ENCODE data around the gene CEND1. TPM values are rescaled to one million over a fixed set of nuclear protein-coding genes. Genes with fewer than 3 reads are reported as not detected.

The CEND1 gene
- total RNA-seq, 4 donors from 2014 or later: 0.17 to 2.9 (median 0.58) TPM

DNA sequence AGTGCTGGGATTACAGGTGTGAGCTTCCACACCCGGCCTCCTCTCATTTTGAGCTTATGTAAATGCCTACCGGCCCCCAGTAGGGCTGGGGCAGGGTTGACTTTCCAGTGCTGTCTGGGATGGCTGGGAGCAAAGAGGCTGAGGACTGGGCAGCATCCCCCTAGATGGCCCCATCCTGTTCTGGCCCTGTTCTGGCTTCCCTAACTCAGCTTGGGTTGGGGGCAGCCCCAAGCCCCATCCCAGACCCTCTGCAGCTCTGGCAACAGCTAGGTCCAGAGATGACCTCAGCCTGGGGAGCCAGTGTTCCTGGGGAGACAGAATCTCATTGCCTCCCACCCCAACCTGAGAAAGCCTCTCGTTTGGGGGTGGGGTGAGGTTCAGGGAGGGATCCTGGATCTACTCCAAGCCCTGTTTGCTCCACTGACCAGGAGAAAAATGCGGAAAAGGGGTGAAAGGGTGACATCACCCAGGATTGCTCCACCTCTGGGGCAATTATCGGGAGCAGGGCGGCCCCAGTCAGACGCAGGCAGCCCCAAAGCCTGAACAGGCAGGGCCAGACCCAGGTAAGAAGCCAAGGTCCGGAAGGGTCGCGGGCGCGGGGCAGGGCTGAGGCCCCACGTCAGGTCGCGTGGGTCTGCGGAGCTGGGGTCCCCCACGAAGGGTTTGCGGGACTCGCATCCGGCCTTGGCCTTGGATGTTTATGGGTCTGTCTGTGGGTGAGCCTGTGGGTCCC is 28.7 kb upstream of the CEND1 start, which contains the start of gene PNPLA2:
Gene PNPLA2, plus strand, starts transcription at position 519 of the 733 bp plus-strand sequence. CDS start 805 bp downstream, outside the sequence.
- no CpG with 5 or more reads among the region's 20 CpGs for WGBS, 2 donors (ENCODE audit: low coverage in 1 of 2)
- TF ChIP-seq POLR2AphosphoS5 (IDR thresholded peaks at IDR 0.05) (peak; percentile 18), CTCF (IDR thresholded peaks at IDR 0.05) (no peak), POLR2A (IDR thresholded peaks at IDR 0.05) (no peak), EP300 (IDR thresholded peaks at IDR 0.05) (no peak)
- peak; percentile 26 for ATAC-seq
- H3K36me3 ChIP-seq: peaks cover 0 to 34% of the 10 kb centered on the region in 2 donors
- H3K27ac ChIP-seq: peak within 1 kb of the TSS; percentile 75 to 100 (median 94)
- no peaks in the 10 kb centered on the region for H3K27me3 ChIP-seq
- no peaks in the 10 kb centered on the region for H3K9me3 ChIP-seq
- H3K4me3 ChIP-seq: peak within 1 kb of the TSS; percentile 63 to 99
- H3K4me1 ChIP-seq: peaks cover 0 to 35% (median 18%) of the 10 kb centered on the region in 3 donors

GRCh38 chr11:816433-816779 is 26.5 kb upstream of the CEND1 start:
- H3K4me3 ChIP-seq: no peak overlapping the region
- peaks cover 0 to 35% (median 17%) of the 10 kb centered on the region in 3 donors for H3K4me1 ChIP-seq
- H3K27ac ChIP-seq: no peak overlapping the region
- no peak for TF ChIP-seq CTCF (IDR thresholded peaks at IDR 0.05)
- no peak for TF ChIP-seq POLR2A (IDR thresholded peaks at IDR 0.05)
- TF ChIP-seq EP300 (IDR thresholded peaks at IDR 0.05): no peak
- no peak for TF ChIP-seq POLR2AphosphoS5 (IDR thresholded peaks at IDR 0.05)
- H3K36me3 ChIP-seq: peaks cover 0 to 34% of the 10 kb centered on the region in 2 donors
- ATAC-seq: no peak
- 68 to 81% methylated on average over 8 to 10 of the region's 11 CpGs for WGBS, 2 donors (ENCODE audit: low coverage in 1 of 2)
- no peaks in the 10 kb centered on the region for H3K27me3 ChIP-seq
- no peaks in the 10 kb centered on the region for H3K9me3 ChIP-seq

GRCh38 chr11:815675-816432 is 26.0 kb upstream of the CEND1 start:
- Histone ChIP-seq H3K9me3 (no peaks in the 10 kb centered on the region), H3K36me3 (peaks cover 0 to 37% of the 10 kb centered on the region in 2 donors), H3K27me3 (no peaks in the 10 kb centered on the region), H3K4me1 (peaks cover 0 to 35% (median 17%) of the 10 kb centered on the region in 3 donors), H3K4me3 (no peak overlapping the region), H3K27ac (no peak overlapping the region)
- no peak for ATAC-seq
- TF ChIP-seq EP300 (IDR thresholded peaks at IDR 0.05) (no peak), POLR2A (IDR thresholded peaks at IDR 0.05) (no peak), CTCF (IDR thresholded peaks at IDR 0.05) (no peak), POLR2AphosphoS5 (IDR thresholded peaks at IDR 0.05) (no peak)
- WGBS, 2 donors (ENCODE audit: low coverage in 1 of 2): 79 to 88% methylated on average over 1 to 3 of the region's 11 CpGs

GRCh38 chr11:813456-814096 is 23.7 kb upstream of the CEND1 start:
- no peak for ATAC-seq
- no peak for TF ChIP-seq POLR2AphosphoS5 (IDR thresholded peaks at IDR 0.05)
- no peak for TF ChIP-seq EP300 (IDR thresholded peaks at IDR 0.05)
- no peak for TF ChIP-seq CTCF (IDR thresholded peaks at IDR 0.05)
- TF ChIP-seq POLR2A (IDR thresholded peaks at IDR 0.05): no peak
- Histone ChIP-seq H3K4me1 (peaks cover 0 to 34% (median 17%) of the 10 kb centered on the region in 3 donors), H3K27me3 (no peaks in the 10 kb centered on the region), H3K27ac (no peak overlapping the region), H3K4me3 (no peak overlapping the region), H3K9me3 (no peaks in the 10 kb centered on the region), H3K36me3 (peaks cover 0 to 37% of the 10 kb centered on the region in 2 donors)
- 79% methylated on average over 2 of the region's 9 CpGs; no CpG with 5 or more reads in 1 of the 2 donors for WGBS, 2 donors (ENCODE audit: low coverage in 1 of 2)

All from gastroesophageal sphincter (tissue), 4 donors.